ENCODE results near the gene CELSR2. TPM values are rescaled to one million over a fixed set of nuclear protein-coding genes. Genes with fewer than 3 reads are reported as not detected.
A peak's percentile ranks its signal among the peaks of the same experiment; 100 is the strongest.

Gene CELSR2, protein sequence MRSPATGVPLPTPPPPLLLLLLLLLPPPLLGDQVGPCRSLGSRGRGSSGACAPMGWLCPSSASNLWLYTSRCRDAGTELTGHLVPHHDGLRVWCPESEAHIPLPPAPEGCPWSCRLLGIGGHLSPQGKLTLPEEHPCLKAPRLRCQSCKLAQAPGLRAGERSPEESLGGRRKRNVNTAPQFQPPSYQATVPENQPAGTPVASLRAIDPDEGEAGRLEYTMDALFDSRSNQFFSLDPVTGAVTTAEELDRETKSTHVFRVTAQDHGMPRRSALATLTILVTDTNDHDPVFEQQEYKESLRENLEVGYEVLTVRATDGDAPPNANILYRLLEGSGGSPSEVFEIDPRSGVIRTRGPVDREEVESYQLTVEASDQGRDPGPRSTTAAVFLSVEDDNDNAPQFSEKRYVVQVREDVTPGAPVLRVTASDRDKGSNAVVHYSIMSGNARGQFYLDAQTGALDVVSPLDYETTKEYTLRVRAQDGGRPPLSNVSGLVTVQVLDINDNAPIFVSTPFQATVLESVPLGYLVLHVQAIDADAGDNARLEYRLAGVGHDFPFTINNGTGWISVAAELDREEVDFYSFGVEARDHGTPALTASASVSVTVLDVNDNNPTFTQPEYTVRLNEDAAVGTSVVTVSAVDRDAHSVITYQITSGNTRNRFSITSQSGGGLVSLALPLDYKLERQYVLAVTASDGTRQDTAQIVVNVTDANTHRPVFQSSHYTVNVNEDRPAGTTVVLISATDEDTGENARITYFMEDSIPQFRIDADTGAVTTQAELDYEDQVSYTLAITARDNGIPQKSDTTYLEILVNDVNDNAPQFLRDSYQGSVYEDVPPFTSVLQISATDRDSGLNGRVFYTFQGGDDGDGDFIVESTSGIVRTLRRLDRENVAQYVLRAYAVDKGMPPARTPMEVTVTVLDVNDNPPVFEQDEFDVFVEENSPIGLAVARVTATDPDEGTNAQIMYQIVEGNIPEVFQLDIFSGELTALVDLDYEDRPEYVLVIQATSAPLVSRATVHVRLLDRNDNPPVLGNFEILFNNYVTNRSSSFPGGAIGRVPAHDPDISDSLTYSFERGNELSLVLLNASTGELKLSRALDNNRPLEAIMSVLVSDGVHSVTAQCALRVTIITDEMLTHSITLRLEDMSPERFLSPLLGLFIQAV (N-terminal part only)
- total RNA-seq (2014; rRNA removed; shearing (Covaris generic); ENCODE audit: low replicate concordance), result 0.76 and 1.2 TPM in 2 replicates

DNA sequence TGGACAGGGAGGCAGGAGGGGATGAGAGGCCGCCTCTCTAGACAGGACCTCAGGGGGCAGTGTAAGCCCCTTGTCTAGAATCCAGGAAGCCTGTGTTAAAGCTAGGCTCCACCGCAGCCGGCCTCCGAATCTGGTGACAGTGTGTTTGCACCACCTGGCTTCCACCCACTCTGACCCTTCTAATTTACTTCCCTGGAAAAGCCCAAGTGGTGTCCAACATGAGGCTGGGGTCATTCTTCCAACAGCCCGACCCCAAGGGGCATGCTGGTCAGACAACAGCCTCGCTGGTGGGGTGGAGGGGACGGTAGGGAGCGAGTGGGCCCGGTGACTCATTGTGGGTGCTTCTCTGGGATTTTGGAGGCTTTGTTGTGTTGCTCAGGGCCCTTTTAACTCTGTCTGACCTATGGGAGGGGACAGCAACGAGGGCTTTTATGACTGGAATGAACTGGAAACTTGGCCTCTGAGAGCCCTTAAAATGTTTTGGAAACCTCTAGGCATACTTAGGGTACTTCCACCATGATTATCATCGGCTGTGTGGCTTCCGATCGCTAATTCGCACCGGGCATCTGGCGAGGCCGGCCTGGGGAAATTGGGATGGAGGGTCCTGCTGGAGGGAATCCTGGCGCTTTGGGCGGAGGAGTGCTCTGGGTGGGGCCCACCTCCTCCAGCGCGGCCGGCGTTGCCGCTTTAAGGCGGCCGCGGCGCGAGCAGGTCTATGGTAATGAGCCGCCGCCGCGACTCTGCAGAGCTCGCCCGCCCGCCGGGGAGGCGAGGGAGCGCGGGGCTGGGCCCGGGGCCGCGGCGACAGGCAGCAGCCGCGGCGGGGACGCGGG is at the start of gene CELSR2:
TSS of gene CELSR2 (plus strand) at position 743 of the 833 bp plus-strand sequence. CDS start 541 bp downstream, outside the sequence.
- DNase-seq, result peak; percentile 77
- H3K9me3 ChIP-seq, result no peaks in the 10 kb centered on the region
- H3K36me3 ChIP-seq, result no peaks in the 10 kb centered on the region
- H3K4me3 ChIP-seq, result peak within 1 kb of the TSS; percentile 32
- H3K27me3 ChIP-seq, result peaks cover 11% of the 10 kb centered on the region

DNA sequence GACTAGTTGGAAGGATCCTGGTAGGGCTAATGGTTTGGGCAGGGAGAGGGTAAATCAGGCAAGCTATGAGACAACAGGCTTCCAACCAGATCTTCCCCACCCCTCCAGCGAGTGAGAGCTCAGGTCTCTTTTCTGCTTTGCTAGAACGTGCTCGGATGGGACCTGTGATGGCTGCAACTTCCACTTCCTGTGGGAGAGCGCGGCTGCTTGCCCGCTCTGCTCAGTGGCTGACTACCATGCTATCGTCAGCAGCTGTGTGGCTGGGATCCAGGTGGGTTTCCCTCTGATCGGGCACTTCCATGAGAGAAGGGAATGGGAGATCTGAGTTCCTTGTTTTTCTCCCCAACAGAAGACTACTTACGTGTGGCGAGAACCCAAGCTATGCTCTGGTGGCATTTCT is 49.6 kb upstream of the CELSR2 start:
- no peaks in the 10 kb centered on the region for H3K36me3 ChIP-seq
- H3K27me3 ChIP-seq, result no peaks in the 10 kb centered on the region
- no peak for DNase-seq
- no peaks in the 10 kb centered on the region for H3K9me3 ChIP-seq
- H3K4me3 ChIP-seq, result no peak overlapping the region

- Histone ChIP-seq H3K4me3 (no peak overlapping the region), H3K27me3 (no peaks in the 10 kb centered on the region), H3K9me3 (no peaks in the 10 kb centered on the region), H3K36me3 (no peaks in the 10 kb centered on the region)
- DNase-seq, result peak; percentile 98
Observed at GRCh38 chr1:109201123-109201703, 48.1 kb upstream of the CELSR2 start.

DNA sequence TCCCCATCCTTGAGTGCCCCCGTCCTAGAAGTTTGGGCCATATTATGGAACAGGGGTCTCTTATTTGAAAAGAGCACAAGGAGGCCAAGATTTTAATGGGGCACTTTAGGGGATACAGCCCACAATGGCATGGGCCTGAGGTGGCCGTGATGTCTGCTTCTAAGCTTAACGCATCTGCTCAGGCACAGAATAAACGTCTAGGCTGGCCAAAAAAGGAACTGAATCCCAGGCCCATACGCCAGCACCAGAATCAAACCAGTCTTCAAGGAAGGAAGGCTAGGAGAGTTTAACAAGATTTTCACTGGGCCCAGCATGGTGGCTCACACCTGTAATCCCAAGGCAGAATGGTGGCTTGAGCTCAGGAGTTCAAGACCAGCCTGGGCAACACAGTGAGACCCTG is 44.9 kb upstream of the CELSR2 start:
- no peaks in the 10 kb centered on the region for H3K27me3 ChIP-seq
- no peaks in the 10 kb centered on the region for H3K9me3 ChIP-seq

DNA sequence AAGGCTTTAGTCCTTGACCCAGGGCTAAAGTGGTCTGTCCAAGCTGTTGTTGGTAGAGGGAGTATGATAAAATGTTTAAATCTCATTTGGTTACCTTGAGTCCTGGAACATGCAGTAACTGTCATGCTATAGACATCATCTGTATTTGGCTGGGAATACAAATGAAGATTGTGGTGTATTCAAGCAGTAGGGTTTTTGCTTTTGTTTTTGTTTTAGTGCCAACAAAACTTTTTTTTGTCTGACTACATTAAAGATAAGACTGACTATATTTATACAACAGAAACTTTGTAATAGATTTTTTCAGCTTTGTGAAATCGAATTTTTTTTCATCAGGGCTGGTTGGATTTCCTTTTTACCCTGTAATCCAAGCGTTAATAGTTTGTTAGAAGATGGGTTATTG is 43.0 kb upstream of the CELSR2 start:
- DNase-seq, result no peak
- H3K36me3 ChIP-seq, result no peaks in the 10 kb centered on the region
- H3K9me3 ChIP-seq, result no peaks in the 10 kb centered on the region
- no peak overlapping the region for H3K4me3 ChIP-seq
- no peaks in the 10 kb centered on the region for H3K27me3 ChIP-seq

More for the DNA sequence above, 44.9 kb upstream of the CELSR2 start:
- Histone ChIP-seq H3K36me3 (no peaks in the 10 kb centered on the region), H3K4me3 (no peak overlapping the region)
- no peak for DNase-seq

DNA sequence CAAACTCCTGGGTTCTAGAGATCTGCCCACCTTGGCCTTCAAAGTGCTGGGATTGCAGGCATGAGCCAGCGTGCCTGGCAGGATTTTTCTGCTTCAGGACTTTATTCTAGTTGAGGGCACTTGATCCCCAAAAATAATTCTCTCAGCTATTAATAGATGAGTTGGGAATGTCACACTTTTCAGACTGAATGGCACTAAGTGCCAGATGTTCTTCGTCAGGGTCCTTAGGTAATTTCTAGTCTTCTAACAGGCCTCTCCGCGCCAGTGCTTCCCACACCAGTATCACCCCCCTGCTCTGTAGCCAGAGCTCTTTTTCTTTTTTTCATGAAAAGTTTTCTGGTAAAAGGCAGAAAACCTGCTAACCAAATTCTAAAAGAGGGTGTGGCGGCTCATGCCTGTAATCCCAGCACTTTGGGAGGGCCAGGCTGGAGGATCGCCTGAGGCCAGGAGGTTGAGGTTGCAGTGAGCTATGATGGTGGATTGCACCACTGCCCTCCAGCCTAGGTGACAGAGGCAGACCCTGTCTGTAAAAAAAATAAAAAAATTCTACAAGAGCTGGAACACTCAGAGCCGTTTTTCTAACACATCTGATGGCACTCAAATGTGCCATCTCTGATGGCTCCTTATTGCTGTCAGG is 41.8 kb upstream of the CELSR2 start:
- Histone ChIP-seq H3K4me3 (no peak overlapping the region), H3K9me3 (no peaks in the 10 kb centered on the region), H3K27me3 (no peaks in the 10 kb centered on the region), H3K36me3 (no peaks in the 10 kb centered on the region)
- DNase-seq, result no peak

- Histone ChIP-seq H3K36me3 (no peaks in the 10 kb centered on the region), H3K9me3 (no peaks in the 10 kb centered on the region), H3K4me3 (no peak overlapping the region), H3K27me3 (no peaks in the 10 kb centered on the region)
- DNase-seq, result no peak
Observed at GRCh38 chr1:109208394-109208793, 40.9 kb upstream of the CELSR2 start.

GRCh38 chr1:109208836-109209463 is 40.4 kb upstream of the CELSR2 start:
- DNase-seq, result no peak
- Histone ChIP-seq H3K36me3 (peaks cover 1% of the 10 kb centered on the region), H3K27me3 (no peaks in the 10 kb centered on the region), H3K9me3 (no peaks in the 10 kb centered on the region), H3K4me3 (no peak overlapping the region)

GRCh38 chr1:109210058-109210457 is 39.3 kb upstream of the CELSR2 start:
- Histone ChIP-seq H3K27me3 (no peaks in the 10 kb centered on the region), H3K4me3 (no peak overlapping the region), H3K36me3 (peaks cover 12% of the 10 kb centered on the region), H3K9me3 (no peaks in the 10 kb centered on the region)
- no peak for DNase-seq

DNA sequence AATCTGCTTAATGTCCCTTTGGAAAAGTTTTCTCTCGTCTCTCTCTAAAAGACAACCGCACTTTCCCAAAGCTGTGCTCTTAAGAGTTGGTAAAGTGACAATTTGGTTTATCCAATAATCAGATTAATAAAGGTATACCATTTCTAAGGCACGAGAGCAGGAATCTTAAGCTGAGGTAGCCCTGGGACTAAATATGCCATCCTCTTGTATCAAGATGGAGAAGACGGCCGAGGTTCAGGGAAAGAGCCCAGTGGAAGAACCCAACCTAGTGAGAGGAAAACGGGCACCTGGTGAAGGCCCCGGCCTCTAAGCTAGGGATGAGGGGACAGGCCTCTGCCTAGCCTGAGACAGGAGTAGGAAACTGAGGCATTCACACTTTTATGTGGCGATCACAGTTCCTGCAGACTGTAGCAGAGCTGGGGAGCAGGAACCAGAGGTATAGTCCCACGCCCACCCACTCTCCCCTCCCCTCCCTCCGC is 36.0 kb upstream of the CELSR2 start:
- Histone ChIP-seq H3K4me3 (peak overlapping the region; percentile 96), H3K27me3 (no peaks in the 10 kb centered on the region), H3K36me3 (peaks cover 39% of the 10 kb centered on the region), H3K9me3 (no peaks in the 10 kb centered on the region)
- DNase-seq, result no peak

- no peaks in the 10 kb centered on the region for H3K9me3 ChIP-seq
- H3K27me3 ChIP-seq, result no peaks in the 10 kb centered on the region
- peaks cover 44% of the 10 kb centered on the region for H3K36me3 ChIP-seq
- peak within 1 kb of the TSS; percentile 96 for H3K4me3 ChIP-seq
- peak; percentile 94 for DNase-seq
Observed at GRCh38 chr1:109213824-109214693, 35.3 kb upstream of the CELSR2 start, which contains the start of gene SARS1. Gene SARS1, plus strand, starts transcription at chr1:109213918. Its CDS starts 75 bp downstream, at chr1:109213993.

GRCh38 chr1:109214695-109215623 is 34.4 kb upstream of the CELSR2 start:
- no peaks in the 10 kb centered on the region for H3K27me3 ChIP-seq
- H3K9me3 ChIP-seq, result no peaks in the 10 kb centered on the region
- DNase-seq, result peak; percentile 85
- peaks cover 50% of the 10 kb centered on the region for H3K36me3 ChIP-seq
- H3K4me3 ChIP-seq, result peak overlapping the region; percentile 96

DNA sequence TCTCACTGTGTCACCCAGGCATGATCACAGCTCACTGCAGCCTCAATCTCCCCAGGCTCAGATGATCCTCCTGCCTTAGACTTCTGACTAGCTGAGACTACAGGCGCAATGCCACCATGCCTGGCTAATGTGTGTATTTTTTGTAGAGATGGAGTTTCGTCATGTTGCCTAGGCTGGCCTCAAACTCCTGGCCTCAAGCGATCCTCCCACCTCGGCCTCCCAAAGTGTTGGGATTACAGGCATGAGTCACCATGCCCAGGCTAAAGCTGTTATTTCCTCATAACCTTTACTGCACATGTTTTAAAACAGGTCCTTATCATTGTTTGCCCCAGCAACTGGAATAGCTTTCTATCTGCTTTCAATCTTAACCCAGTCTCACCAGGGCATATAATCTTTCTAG is 32.7 kb upstream of the CELSR2 start:
- no peaks in the 10 kb centered on the region for H3K27me3 ChIP-seq
- H3K9me3 ChIP-seq, result no peaks in the 10 kb centered on the region
- no peak for DNase-seq
- no peak overlapping the region for H3K4me3 ChIP-seq
- peaks cover 65% of the 10 kb centered on the region for H3K36me3 ChIP-seq
